Activated CD8-positive, alpha-beta memory T cell treated with anti-CD3 and anti-CD28 coated beads, Interleukin-2, amount 10 ng/mL, durations not matched to agents 7 days and 5 days (primary cell): ENCODE results near the gene ARHGAP26. TPM values are rescaled to one million over a fixed set of nuclear protein-coding genes. Genes with fewer than 3 reads are reported as not detected.

Experiments used
- ATAC-seq: fragments of 150-1000 bp; cut with Tn5 transposase; one replicate; pipeline ENCODE4 v1.10.0; 2021; ENCODE audit warnings: moderate library complexity
- CTCF ChIA-PET: fragments of 350-600 bp; sonication (Branson Sonifier 250); formaldehyde crosslinking; loops from one replicate; lab custom pipeline; 2021; ENCODE audit warnings: antibody characterized with exemption; lab: Charles Lee
- DNase-seq: peaks from one replicate; pipeline ENCODE4 v3.0.0-alpha.2; 2020
- H3K27ac Mint-ChIP-seq: one replicate; pipeline ENCODE4 v1.8.0; 2021; ENCODE audit warnings: mild to moderate bottlenecking, mixed read lengths
- H3K27me3 Mint-ChIP-seq: one replicate; pipeline ENCODE4 v1.8.0; 2021; ENCODE audit warnings: mixed read lengths
- H3K36me3 Mint-ChIP-seq: one replicate; pipeline ENCODE4 v1.8.0; 2021; ENCODE audit warnings: mild to moderate bottlenecking, mixed read lengths
- H3K4me1 Mint-ChIP-seq: one replicate; pipeline ENCODE4 v1.8.0; 2021; ENCODE audit warnings: mixed read lengths
- H3K4me3 Mint-ChIP-seq: one replicate; pipeline ENCODE4 v1.8.0; 2021; ENCODE audit warnings: mild to moderate bottlenecking, moderate library complexity, mixed read lengths
- H3K9me3 Mint-ChIP-seq: one replicate; pipeline ENCODE4 v1.8.0; 2022; ENCODE audit warnings: low read depth, mixed read lengths
- total RNA-seq, 2 experiments: library from RNA; stranded (reverse); gene quantifications; one replicate each; pipeline ENCODE4 v1.2.3, GENCODE V29; 2021

ARHGAP26 gene
- total RNA-seq, 2 experiments from 2014 or later, result 12.6 to 38.9 TPM

- H3K27me3 Mint-ChIP-seq, result no peaks in the 10 kb centered on the region
- no peak overlapping the region for H3K27ac Mint-ChIP-seq
- CTCF ChIA-PET, result interaction anchor here (0.9 kb wide), 1 partner anchor 26 kb away, joined by 3 read pairs; no protein-coding TSS in a partner anchor
- no peak for DNase-seq
- H3K4me3 Mint-ChIP-seq, result no peak overlapping the region
- H3K4me1 Mint-ChIP-seq, result no peaks in the 10 kb centered on the region
- H3K36me3 Mint-ChIP-seq, result peaks cover 30% of the 10 kb centered on the region
- H3K9me3 Mint-ChIP-seq, result no peaks in the 10 kb centered on the region
- ATAC-seq, result no peak
These were observed 136.9 kb downstream of the ARHGAP26 start for GRCh38 chr5:142906863-142907671.

- CTCF ChIA-PET, result interaction anchor here (0.6 to 1.2 kb wide), 2 partner anchors 8 to 20 kb away, joined by 3 to 4 read pairs; no protein-coding TSS in a partner anchor
- peaks cover 27% of the 10 kb centered on the region for H3K36me3 Mint-ChIP-seq
- H3K4me1 Mint-ChIP-seq, result no peaks in the 10 kb centered on the region
- DNase-seq (no peak), ATAC-seq (no peak)
- H3K27me3 Mint-ChIP-seq, result no peaks in the 10 kb centered on the region
- no peak overlapping the region for H3K4me3 Mint-ChIP-seq
- no peaks in the 10 kb centered on the region for H3K9me3 Mint-ChIP-seq
- H3K27ac Mint-ChIP-seq, result no peak overlapping the region
These were observed 138.5 kb downstream of the ARHGAP26 start for GRCh38 chr5:142908659-142909058.

- no peaks in the 10 kb centered on the region for H3K27me3 Mint-ChIP-seq
These were observed 140.0 kb downstream of the ARHGAP26 start for GRCh38 chr5:142910128-142910527.

GRCh38 chr5:142911170-142911569 is 141.0 kb downstream of the ARHGAP26 start:
- peaks cover 13% of the 10 kb centered on the region for H3K36me3 Mint-ChIP-seq

More at GRCh38 chr5:142910128-142910527, 140.0 kb downstream of the ARHGAP26 start:
- Mint-ChIP-seq H3K36me3 (peaks cover 18% of the 10 kb centered on the region), H3K27ac (no peak overlapping the region), H3K4me3 (no peak overlapping the region), H3K9me3 (no peaks in the 10 kb centered on the region), H3K4me1 (no peaks in the 10 kb centered on the region)
- CTCF ChIA-PET, result interaction anchor here (1.4 kb wide), 1 partner anchor 22 kb away, joined by 4 read pairs; no protein-coding TSS in a partner anchor
- no peak for DNase-seq
- ATAC-seq, result no peak

GRCh38 chr5:142911775-142912174 is 141.6 kb downstream of the ARHGAP26 start:
- H3K4me3 Mint-ChIP-seq, result no peak overlapping the region
- no peaks in the 10 kb centered on the region for H3K27me3 Mint-ChIP-seq
- H3K27ac Mint-ChIP-seq, result no peak overlapping the region
- DNase-seq, result no peak
- CTCF ChIA-PET, result interaction anchor here (0.8 to 2.3 kb wide), 5 partner anchors 10 to 256 kb away, joined by 3 to 8 read pairs (median 3); no protein-coding TSS in a partner anchor
- no peak for ATAC-seq
- peaks cover 12% of the 10 kb centered on the region for H3K36me3 Mint-ChIP-seq
- no peaks in the 10 kb centered on the region for H3K4me1 Mint-ChIP-seq
- H3K9me3 Mint-ChIP-seq, result no peaks in the 10 kb centered on the region

More at GRCh38 chr5:142911170-142911569, 141.0 kb downstream of the ARHGAP26 start:
- H3K9me3 Mint-ChIP-seq, result no peaks in the 10 kb centered on the region
- H3K27me3 Mint-ChIP-seq, result no peaks in the 10 kb centered on the region
- no peaks in the 10 kb centered on the region for H3K4me1 Mint-ChIP-seq
- no peak for DNase-seq
- CTCF ChIA-PET, result interaction anchor here (0.9 to 2.3 kb wide), 5 partner anchors 10 to 197 kb away, joined by 3 to 8 read pairs (median 3); no protein-coding TSS in a partner anchor
- ATAC-seq, result no peak
- peak overlapping the region; percentile 25 for H3K27ac Mint-ChIP-seq
- H3K4me3 Mint-ChIP-seq, result no peak overlapping the region

GRCh38 chr5:142913728-142914338 is 143.7 kb downstream of the ARHGAP26 start:
- no peak for ATAC-seq
- no peaks in the 10 kb centered on the region for H3K27me3 Mint-ChIP-seq
- H3K4me3 Mint-ChIP-seq, result no peak overlapping the region
- H3K27ac Mint-ChIP-seq, result no peak overlapping the region
- CTCF ChIA-PET, result interaction anchor here (1.6 to 2.7 kb wide), 5 partner anchors 25 to 258 kb away, joined by 4 to 12 read pairs (median 8); no protein-coding TSS in a partner anchor
- no peak for DNase-seq
- H3K9me3 Mint-ChIP-seq, result no peaks in the 10 kb centered on the region
- H3K4me1 Mint-ChIP-seq, result no peaks in the 10 kb centered on the region
- peaks cover 3% of the 10 kb centered on the region for H3K36me3 Mint-ChIP-seq

- Mint-ChIP-seq H3K27ac (no peak overlapping the region), H3K36me3 (peaks cover 3% of the 10 kb centered on the region), H3K27me3 (no peaks in the 10 kb centered on the region), H3K9me3 (no peaks in the 10 kb centered on the region), H3K4me3 (no peak overlapping the region), H3K4me1 (no peaks in the 10 kb centered on the region)
- DNase-seq (no peak), ATAC-seq (no peak)
- CTCF ChIA-PET, result interaction anchor here (1.1 to 2.7 kb wide), 5 partner anchors 27 to 213 kb away, joined by 4 to 12 read pairs (median 5); no protein-coding TSS in a partner anchor
These were observed 144.9 kb downstream of the ARHGAP26 start for GRCh38 chr5:142915038-142915437.

GRCh38 chr5:142915813-142916424 is 145.7 kb downstream of the ARHGAP26 start:
- ATAC-seq, result no peak
- H3K4me1 Mint-ChIP-seq, result no peaks in the 10 kb centered on the region
- DNase-seq, result no peak

GRCh38 chr5:142918959-142919635 is 148.9 kb downstream of the ARHGAP26 start:
- no peak overlapping the region for H3K27ac Mint-ChIP-seq
- ATAC-seq (no peak), DNase-seq (no peak)
- no peak overlapping the region for H3K4me3 Mint-ChIP-seq
- H3K36me3 Mint-ChIP-seq, result no peaks in the 10 kb centered on the region
- H3K27me3 Mint-ChIP-seq, result no peaks in the 10 kb centered on the region
- peaks cover 9% of the 10 kb centered on the region for H3K4me1 Mint-ChIP-seq
- CTCF ChIA-PET, result interaction anchor here (1.3 to 2.1 kb wide), 2 partner anchors 31 to 39 kb away, joined by 3 to 9 read pairs; no protein-coding TSS in a partner anchor
- no peaks in the 10 kb centered on the region for H3K9me3 Mint-ChIP-seq

More at GRCh38 chr5:142915813-142916424, 145.7 kb downstream of the ARHGAP26 start:
- no peak overlapping the region for H3K27ac Mint-ChIP-seq
- no peaks in the 10 kb centered on the region for H3K9me3 Mint-ChIP-seq
- CTCF ChIA-PET, result interaction anchor here (1.0 to 2.7 kb wide), 6 partner anchors 10 to 214 kb away, joined by 3 to 8 read pairs (median 4); no protein-coding TSS in a partner anchor
- H3K27me3 Mint-ChIP-seq, result no peaks in the 10 kb centered on the region
- H3K36me3 Mint-ChIP-seq, result peaks cover 3% of the 10 kb centered on the region
- no peak overlapping the region for H3K4me3 Mint-ChIP-seq

GRCh38 chr5:142920849-142921612 is 150.9 kb downstream of the ARHGAP26 start:
- DNase-seq, result no peak
- H3K27me3 Mint-ChIP-seq, result no peaks in the 10 kb centered on the region
- no peak overlapping the region for H3K27ac Mint-ChIP-seq
- no peak for ATAC-seq
- CTCF ChIA-PET, result interaction anchor here (0.9 to 2.2 kb wide), 9 partner anchors 9 to 907 kb away, joined by 3 to 9 read pairs (median 3); no protein-coding TSS in a partner anchor
- peaks cover 28% of the 10 kb centered on the region for H3K4me1 Mint-ChIP-seq
- no peak overlapping the region for H3K4me3 Mint-ChIP-seq
- no peaks in the 10 kb centered on the region for H3K9me3 Mint-ChIP-seq
- H3K36me3 Mint-ChIP-seq, result peaks cover 2% of the 10 kb centered on the region

- CTCF ChIA-PET, result interaction anchor here (0.9 to 2.8 kb wide), 10 partner anchors 10 to 1034 kb away, joined by 3 to 10 read pairs (median 3); no protein-coding TSS in a partner anchor
- peaks cover 32% of the 10 kb centered on the region for H3K4me1 Mint-ChIP-seq
- no peak overlapping the region for H3K4me3 Mint-ChIP-seq
- no peak for DNase-seq
- H3K27me3 Mint-ChIP-seq, result no peaks in the 10 kb centered on the region
- H3K9me3 Mint-ChIP-seq, result no peaks in the 10 kb centered on the region
- ATAC-seq, result peak; percentile 52
- no peak overlapping the region for H3K27ac Mint-ChIP-seq
- H3K36me3 Mint-ChIP-seq, result peaks cover 2% of the 10 kb centered on the region
These were observed 152.2 kb downstream of the ARHGAP26 start for GRCh38 chr5:142922223-142922952.
